ENCODE data around the gene DTWD1.
"Not testable (repeated sequence)": the region's sequence is repeated elsewhere in the genome, so short reads cannot be mapped to it uniquely, and the experiment has no call there.

DTWD1 gene

GRCh38 chr15:49644364-49644794, 23.5 kb downstream of the DTWD1 start:
- FAIRE-seq = no peak
- no peak for TF ChIP-seq POU2F2 (IDR thresholded peaks at IDR 0.05; ENCODE audit: low read depth, low read length)
- no peak for TF ChIP-seq POLR2A (IDR thresholded peaks at IDR 0.05; ENCODE audit: low read depth, low read length)
- TF ChIP-seq PAX5 (IDR thresholded peaks at IDR 0.05; ENCODE audit: insufficient read depth, low read length, severe bottlenecking) = no peak
- TF ChIP-seq POLR2AphosphoS5 (IDR thresholded peaks at IDR 0.05; ENCODE audit: low read depth, low read length) = no peak
- TF ChIP-seq TAF1 (IDR thresholded peaks at IDR 0.05; ENCODE audit: low read depth, low read length) = no peak
- no peak for TF ChIP-seq SPI1 (IDR thresholded peaks at IDR 0.05; ENCODE audit: low read depth, low read length)

GRCh38 chr15:49645277-49645676, 24.4 kb downstream of the DTWD1 start:
- DNase-seq (ENCODE audit: insufficient read length, low spot score) = no peak
- TF ChIP-seq POLR2AphosphoS5 (IDR thresholded peaks at IDR 0.05; ENCODE audit: low read depth, low read length) (no peak), POU2F2 (IDR thresholded peaks at IDR 0.05; ENCODE audit: low read depth, low read length) (no peak), POLR2A (IDR thresholded peaks at IDR 0.05; ENCODE audit: low read depth, low read length) (no peak), PAX5 (IDR thresholded peaks at IDR 0.05; ENCODE audit: insufficient read depth, low read length, severe bottlenecking) (no peak), TAF1 (IDR thresholded peaks at IDR 0.05; ENCODE audit: low read depth, low read length) (no peak), SPI1 (IDR thresholded peaks at IDR 0.05; ENCODE audit: low read depth, low read length) (no peak)
- FAIRE-seq = no peak

More at GRCh38 chr15:49644364-49644794, 23.5 kb downstream of the DTWD1 start:
- DNase-seq (ENCODE audit: insufficient read length, low spot score) = no peak

- TF ChIP-seq TAF1 (IDR thresholded peaks at IDR 0.05; ENCODE audit: low read depth, low read length) (no peak), SPI1 (IDR thresholded peaks at IDR 0.05; ENCODE audit: low read depth, low read length) (no peak), POLR2A (IDR thresholded peaks at IDR 0.05; ENCODE audit: low read depth, low read length) (no peak), POU2F2 (IDR thresholded peaks at IDR 0.05; ENCODE audit: low read depth, low read length) (no peak)
- no peak for DNase-seq (ENCODE audit: insufficient read length, low spot score)
- no peak for FAIRE-seq
These were observed 25.1 kb downstream of the DTWD1 start for GRCh38 chr15:49645941-49646340.

GRCh38 chr15:49646891-49647290, 26.0 kb downstream of the DTWD1 start:
- TF ChIP-seq SPI1 (IDR thresholded peaks at IDR 0.05; ENCODE audit: low read depth, low read length) (no peak), POLR2A (IDR thresholded peaks at IDR 0.05; ENCODE audit: low read depth, low read length) (no peak), TAF1 (IDR thresholded peaks at IDR 0.05; ENCODE audit: low read depth, low read length) (no peak), POU2F2 (IDR thresholded peaks at IDR 0.05; ENCODE audit: low read depth, low read length) (no peak), POLR2AphosphoS5 (IDR thresholded peaks at IDR 0.05; ENCODE audit: low read depth, low read length) (no peak), PAX5 (IDR thresholded peaks at IDR 0.05; ENCODE audit: insufficient read depth, low read length, severe bottlenecking) (no peak)
- no peak for FAIRE-seq
- no peak for DNase-seq (ENCODE audit: insufficient read length, low spot score)

GRCh38 chr15:49649987-49650386, 29.1 kb downstream of the DTWD1 start:
- no peak for FAIRE-seq
- no peak for DNase-seq (ENCODE audit: insufficient read length, low spot score)
- TF ChIP-seq POLR2AphosphoS5 (IDR thresholded peaks at IDR 0.05; ENCODE audit: low read depth, low read length) = no peak
- TF ChIP-seq TAF1 (IDR thresholded peaks at IDR 0.05; ENCODE audit: low read depth, low read length) = no peak
- no peak for TF ChIP-seq SPI1 (IDR thresholded peaks at IDR 0.05; ENCODE audit: low read depth, low read length)
- TF ChIP-seq PAX5 (IDR thresholded peaks at IDR 0.05; ENCODE audit: insufficient read depth, low read length, severe bottlenecking) = no peak
- TF ChIP-seq POU2F2 (IDR thresholded peaks at IDR 0.05; ENCODE audit: low read depth, low read length) = no peak
- no peak for TF ChIP-seq POLR2A (IDR thresholded peaks at IDR 0.05; ENCODE audit: low read depth, low read length)

- DNase-seq (ENCODE audit: insufficient read length, low spot score) = no peak
- TF ChIP-seq TAF1 (IDR thresholded peaks at IDR 0.05; ENCODE audit: low read depth, low read length) = no peak
- TF ChIP-seq POLR2AphosphoS5 (IDR thresholded peaks at IDR 0.05; ENCODE audit: low read depth, low read length) = no peak
- TF ChIP-seq PAX5 (IDR thresholded peaks at IDR 0.05; ENCODE audit: insufficient read depth, low read length, severe bottlenecking) = no peak
- no peak for TF ChIP-seq POLR2A (IDR thresholded peaks at IDR 0.05; ENCODE audit: low read depth, low read length)
- no peak for TF ChIP-seq POU2F2 (IDR thresholded peaks at IDR 0.05; ENCODE audit: low read depth, low read length)
- TF ChIP-seq SPI1 (IDR thresholded peaks at IDR 0.05; ENCODE audit: low read depth, low read length) = no peak
- FAIRE-seq = no peak
These were observed 29.8 kb downstream of the DTWD1 start for GRCh38 chr15:49650676-49651075.

- TF ChIP-seq POLR2AphosphoS5 (IDR thresholded peaks at IDR 0.05; ENCODE audit: low read depth, low read length) = no peak
- TF ChIP-seq TAF1 (IDR thresholded peaks at IDR 0.05; ENCODE audit: low read depth, low read length) = no peak
- TF ChIP-seq PAX5 (IDR thresholded peaks at IDR 0.05; ENCODE audit: insufficient read depth, low read length, severe bottlenecking) = no peak
- TF ChIP-seq POU2F2 (IDR thresholded peaks at IDR 0.05; ENCODE audit: low read depth, low read length) = no peak
- no peak for TF ChIP-seq SPI1 (IDR thresholded peaks at IDR 0.05; ENCODE audit: low read depth, low read length)
- TF ChIP-seq POLR2A (IDR thresholded peaks at IDR 0.05; ENCODE audit: low read depth, low read length) = no peak
- FAIRE-seq (no peak), DNase-seq (ENCODE audit: insufficient read length, low spot score) (no peak)
These were observed 32.1 kb downstream of the DTWD1 start for GRCh38 chr15:49652922-49653321.

GRCh38 chr15:49656734-49657133, 35.9 kb downstream of the DTWD1 start:
- FAIRE-seq = no peak

GRCh38 chr15:49664716-49665115, 43.9 kb downstream of the DTWD1 start:
- TF ChIP-seq SPI1 (IDR thresholded peaks at IDR 0.05; ENCODE audit: low read depth, low read length) (no peak), TAF1 (IDR thresholded peaks at IDR 0.05; ENCODE audit: low read depth, low read length) (no peak), POU2F2 (IDR thresholded peaks at IDR 0.05; ENCODE audit: low read depth, low read length) (no peak), POLR2A (IDR thresholded peaks at IDR 0.05; ENCODE audit: low read depth, low read length) (no peak), PAX5 (IDR thresholded peaks at IDR 0.05; ENCODE audit: insufficient read depth, low read length, severe bottlenecking) (no peak), POLR2AphosphoS5 (IDR thresholded peaks at IDR 0.05; ENCODE audit: low read depth, low read length) (no peak)
- no peak for FAIRE-seq
- no peak for DNase-seq (ENCODE audit: insufficient read length, low spot score)

More at GRCh38 chr15:49656734-49657133, 35.9 kb downstream of the DTWD1 start:
- no peak for TF ChIP-seq SPI1 (IDR thresholded peaks at IDR 0.05; ENCODE audit: low read depth, low read length)
- no peak for TF ChIP-seq TAF1 (IDR thresholded peaks at IDR 0.05; ENCODE audit: low read depth, low read length)
- TF ChIP-seq POLR2AphosphoS5 (IDR thresholded peaks at IDR 0.05; ENCODE audit: low read depth, low read length) = no peak
- TF ChIP-seq POU2F2 (IDR thresholded peaks at IDR 0.05; ENCODE audit: low read depth, low read length) = no peak
- TF ChIP-seq PAX5 (IDR thresholded peaks at IDR 0.05; ENCODE audit: insufficient read depth, low read length, severe bottlenecking) = no peak
- TF ChIP-seq POLR2A (IDR thresholded peaks at IDR 0.05; ENCODE audit: low read depth, low read length) = no peak
- no peak for DNase-seq (ENCODE audit: insufficient read length, low spot score)

- not testable (repeated sequence) for DNase-seq (ENCODE audit: insufficient read length, low spot score); FAIRE-seq
These were observed 45.6 kb downstream of the DTWD1 start for GRCh38 chr15:49666486-49666885.

Data from GM12891 (cell line).